K562 (cell line): ENCODE measurements around the gene CYB5RL.

ENCODE experiments used
- CCAR2 ChIP-seq: fragments of 200-400 bp; formaldehyde crosslinking; IDR thresholded peaks from 2 replicates; pipeline ENCODE4 v1.6.1; 2017; ENCODE audit warnings: mild to moderate bottlenecking, low read depth, low read length
- CTCF ChIP-seq, 3 experiments: IDR thresholded peaks in 2 of 3; conservative IDR thresholded peaks in 1 of 3; 2 replicates each; pipeline ENCODE4 v1.5.1; 2011 to 2012; ENCODE audit warnings: low read length in 3 of 3, mild to moderate bottlenecking in 3 of 3, control low read depth in 2 of 3, improper control_type of control experiment in 1 of 3, inconsistent platforms in 1 of 3, low read depth in 1 of 3, mixed read lengths in 1 of 3, moderate library complexity in 1 of 3; ENCODE audit not compliant: insufficient read depth in 2 of 3
- HMGN3 ChIP-seq: IDR thresholded peaks from 2 replicates; pipeline ENCODE4 v1.6.1; 2011; ENCODE audit warnings: borderline replicate concordance, low read depth, mild to moderate bottlenecking, mixed read lengths, low read length; ENCODE audit not compliant: insufficient read length; ENCODE audit errors: extremely low read depth
- PRDM10 ChIP-seq: fragments of 450-650 bp; IDR thresholded peaks from 2 replicates; pipeline ENCODE4 v1.6.1; 2018; ENCODE audit not compliant: partially characterized antibody
- RAD51 ChIP-seq: fragments of 450-650 bp; IDR thresholded peaks from 2 replicates; pipeline ENCODE4 v1.7.1; 2016; ENCODE audit warnings: low read depth, mild to moderate bottlenecking, borderline replicate concordance
- REST ChIP-seq, 2 experiments: fragments of 450-650 bp; formaldehyde crosslinking in 1 of 2; IDR thresholded peaks; 2 replicates each; pipeline versions ENCODE4 v1.4.0 to v1.6.1; 2014 to 2020; ENCODE audit warnings: mild to moderate bottlenecking in 2 of 2, borderline replicate concordance in 1 of 2, low read depth in 1 of 2
- ZNF263 ChIP-seq: sonication (generic); formaldehyde crosslinking; IDR thresholded peaks from 2 replicates; pipeline ENCODE4 v1.8.0; 2022; ENCODE audit warnings: mild to moderate bottlenecking, missing genetic modification reagents, borderline replicate concordance

- no peak for TF ChIP-seq RAD51
- TF ChIP-seq CTCF (IDR thresholded peaks at IDR 0.05 in 2 of 3, conservative IDR thresholded peaks at IDR 0.05 in 1 of 3; ENCODE audit: insufficient read depth in 2 of 3, low read depth in 1 of 3, low read length in 3 of 3) = no peak
- no peak for TF ChIP-seq ZNF263
- TF ChIP-seq HMGN3 = no peak
- TF ChIP-seq PRDM10 = no peak
- no peak for TF ChIP-seq REST (IDR thresholded peaks at IDR 0.05; ENCODE audit: borderline replicate concordance)
- no peak for TF ChIP-seq REST (CRISPR knock-in tag; IDR thresholded peaks at IDR 0.05; ENCODE audit: low read depth)
- TF ChIP-seq CCAR2 = no peak
Observed at GRCh38 chr1:54156201-54156600, 43.6 kb downstream of the CYB5RL start.
